ENCODE measurements around the gene ST3GAL4.

ST3GAL4 gene

GRCh38 chr11:126421271-126421671 is 65.8 kb downstream of the ST3GAL4 start:
- no peak for DNase-seq (ENCODE audit: low read depth in 3 of 3, low spot score in 1 of 3)

GRCh38 chr11:126422446-126422845 is 67.0 kb downstream of the ST3GAL4 start:
- DNase-seq (ENCODE audit: low read depth in 3 of 3, low spot score in 1 of 3), result no peak

GRCh38 chr11:126423154-126423553 is 67.7 kb downstream of the ST3GAL4 start:
- DNase-seq (ENCODE audit: low read depth in 3 of 3, low spot score in 1 of 3), result no peak

- DNase-seq (ENCODE audit: low read depth in 3 of 3, low spot score in 1 of 3), result no peak
Observed at GRCh38 chr11:126423743-126424142, 68.3 kb downstream of the ST3GAL4 start.

GRCh38 chr11:126424471-126425039 is 69.1 kb downstream of the ST3GAL4 start:
- no peak for DNase-seq (ENCODE audit: low read depth in 3 of 3, low spot score in 1 of 3)

- no peak for DNase-seq (ENCODE audit: low read depth in 3 of 3, low spot score in 1 of 3)
Observed at GRCh38 chr11:126426106-126426505, 70.6 kb downstream of the ST3GAL4 start.

- no peak for DNase-seq (ENCODE audit: low read depth in 3 of 3, low spot score in 1 of 3)
Observed at GRCh38 chr11:126426820-126427749, 71.6 kb downstream of the ST3GAL4 start.

GRCh38 chr11:126430581-126431335 is 75.3 kb downstream of the ST3GAL4 start:
- no peak for DNase-seq (ENCODE audit: low read depth in 3 of 3, low spot score in 1 of 3)

- no peak for DNase-seq (ENCODE audit: low read depth in 3 of 3, low spot score in 1 of 3)
Observed at GRCh38 chr11:126431401-126432064, 76.0 kb downstream of the ST3GAL4 start.

GRCh38 chr11:126432065-126432461 is 76.6 kb downstream of the ST3GAL4 start:
- no peak for DNase-seq (ENCODE audit: low read depth in 3 of 3, low spot score in 1 of 3)

GRCh38 chr11:126432525-126432924 is 77.0 kb downstream of the ST3GAL4 start:
- DNase-seq (ENCODE audit: low read depth in 3 of 3, low spot score in 1 of 3), result no peak

GRCh38 chr11:126433244-126433846 is 77.9 kb downstream of the ST3GAL4 start:
- DNase-seq (ENCODE audit: low read depth in 3 of 3, low spot score in 1 of 3), result no peak

GRCh38 chr11:126433989-126434949 is 78.8 kb downstream of the ST3GAL4 start:
- no peak for DNase-seq (ENCODE audit: low read depth in 3 of 3, low spot score in 1 of 3)

- no peak for DNase-seq (ENCODE audit: low read depth in 3 of 3, low spot score in 1 of 3)
Observed at GRCh38 chr11:126434950-126435335, 79.5 kb downstream of the ST3GAL4 start.

GRCh38 chr11:126436209-126436755 is 80.8 kb downstream of the ST3GAL4 start:
- no peak for DNase-seq (ENCODE audit: low read depth in 3 of 3, low spot score in 1 of 3)

GRCh38 chr11:126437731-126438130 is 82.2 kb downstream of the ST3GAL4 start:
- no peak for DNase-seq (ENCODE audit: low read depth in 3 of 3, low spot score in 1 of 3)

- DNase-seq (ENCODE audit: low read depth in 3 of 3, low spot score in 1 of 3), result no peak
Observed at GRCh38 chr11:126438272-126438671, 82.8 kb downstream of the ST3GAL4 start.

GRCh38 chr11:126438691-126439090 is 83.2 kb downstream of the ST3GAL4 start:
- DNase-seq (ENCODE audit: low read depth in 3 of 3, low spot score in 1 of 3), result no peak

GRCh38 chr11:126440276-126440675 is 84.8 kb downstream of the ST3GAL4 start:
- no peak for DNase-seq (ENCODE audit: low read depth in 3 of 3, low spot score in 1 of 3)
